Coronary artery (tissue), 2 donors: Measurements from ENCODE around the gene MPC1.

ENCODE experiments used
- DNase-seq: peaks from one replicate; pipeline ENCODE4 v3.0.0-alpha.2; 2017; ENCODE audit warnings: low spot score
- H3K27ac ChIP-seq, 2 donors: fragments of 200-600 bp; sonication (generic); one replicate each; pipeline ENCODE4 v1.5.1; 2016 to 2019
- H3K4me3 ChIP-seq: fragments of 200-600 bp; sonication (generic); 2 replicates; pipeline ENCODE4 v1.5.1; 2016; ENCODE audit warnings: mild to moderate bottlenecking, moderate library complexity
- CTCF ChIP-seq: fragments of 200-600 bp; sonication (generic); IDR thresholded peaks from one replicate; pipeline ENCODE4 v1.5.1; 2019; ENCODE audit warnings: antibody characterized with exemption

Gene MPC1

GRCh38 chr6:166360243-166361076 is 22.3 kb downstream of the MPC1 start:
- no peak overlapping the region for H3K27ac ChIP-seq
- no peak overlapping the region for H3K4me3 ChIP-seq
- TF ChIP-seq CTCF: no peak
- no peak for DNase-seq

- TF ChIP-seq CTCF: no peak
- no peak overlapping the region for H3K27ac ChIP-seq
- no peak overlapping the region for H3K4me3 ChIP-seq
- no peak for DNase-seq
Measured at GRCh38 chr6:166355552-166355951, 27.2 kb downstream of the MPC1 start.

- no peak for DNase-seq
- Histone ChIP-seq H3K27ac (no peak overlapping the region), H3K4me3 (no peak overlapping the region)
- no peak for TF ChIP-seq CTCF
Measured at GRCh38 chr6:166354965-166355364, 27.8 kb downstream of the MPC1 start.

GRCh38 chr6:166354143-166354542 is 28.6 kb downstream of the MPC1 start:
- no peak for DNase-seq
- TF ChIP-seq CTCF: no peak
- Histone ChIP-seq H3K4me3 (no peak overlapping the region), H3K27ac (no peak overlapping the region)

GRCh38 chr6:166353507-166353906 is 29.2 kb downstream of the MPC1 start:
- TF ChIP-seq CTCF: no peak
- Histone ChIP-seq H3K4me3 (no peak overlapping the region), H3K27ac (no peak overlapping the region)
- no peak for DNase-seq

- no peak for TF ChIP-seq CTCF
- Histone ChIP-seq H3K27ac (no peak overlapping the region), H3K4me3 (no peak overlapping the region)
- DNase-seq: no peak
Measured at GRCh38 chr6:166352923-166353322, 29.8 kb downstream of the MPC1 start.

GRCh38 chr6:166351715-166352285 is 30.9 kb downstream of the MPC1 start:
- TF ChIP-seq CTCF: no peak
- no peak overlapping the region for H3K4me3 ChIP-seq
- no peak for DNase-seq
- H3K27ac ChIP-seq: no peak overlapping the region
